Neural progenitor cell (in vitro differentiated cells): Measurements from ENCODE around the gene PRUNE1. TPM values are rescaled to one million over a fixed set of nuclear protein-coding genes. Genes with fewer than 3 reads are reported as not detected.

Experiments used
- DNase-seq: peaks from one replicate; pipeline ENCODE4 v3.0.0-alpha.2; 2016; ENCODE audit warnings: low spot score
- H2AFZ ChIP-seq: fragments of 200-600 bp; sonication (generic); replicated peaks from 2 replicates; pipeline ENCODE4 v1.6.1; 2016; ENCODE audit warnings: antibody characterized with exemption
- H3F3A ChIP-seq: fragments of 200-600 bp; sonication (generic); 2 replicates; pipeline ENCODE4 v1.6.1; 2016; ENCODE audit warnings: antibody characterized with exemption, low read depth
- H3K27ac ChIP-seq: fragments of 200-600 bp; sonication (generic); 2 replicates; pipeline ENCODE4 v1.5.1; 2016; ENCODE audit warnings: mild to moderate bottlenecking
- H3K27me3 ChIP-seq: fragments of 200-600 bp; sonication (generic); 2 replicates; pipeline ENCODE4 v1.6.1; 2016; ENCODE audit warnings: mild to moderate bottlenecking, moderate library complexity
- H3K36me3 ChIP-seq: fragments of 200-600 bp; sonication (generic); 2 replicates; pipeline ENCODE4 v1.5.1; 2016
- H3K4me1 ChIP-seq: fragments of 200-600 bp; sonication (generic); 2 replicates; pipeline ENCODE4 v1.6.1; 2016; ENCODE audit warnings: mixed run types
- H3K4me2 ChIP-seq: fragments of 200-600 bp; sonication (generic); 2 replicates; pipeline ENCODE4 v1.6.1; 2016
- H3K4me3 ChIP-seq: fragments of 200-600 bp; sonication (generic); 2 replicates; pipeline ENCODE4 v1.5.1; 2016
- H3K79me2 ChIP-seq: fragments of 200-600 bp; sonication (generic); 2 replicates; pipeline ENCODE4 v1.6.1; 2016; ENCODE audit warnings: low read depth
- H3K9ac ChIP-seq: fragments of 200-600 bp; sonication (generic); 2 replicates; pipeline ENCODE4 v1.6.1; 2016
- H3K9me3 ChIP-seq: fragments of 200-600 bp; sonication (generic); 2 replicates; pipeline ENCODE4 v1.5.1; 2016; ENCODE audit warnings: low read depth
- H4K20me1 ChIP-seq: fragments of 200-600 bp; sonication (generic); 2 replicates; pipeline ENCODE4 v1.6.1; 2016; ENCODE audit warnings: low read depth
- H3K27ac Mint-ChIP-seq: 3 replicates; pipeline ENCODE4 v1.8.0; 2021; ENCODE audit warnings: mixed read lengths
- H3K27me3 Mint-ChIP-seq: 2 replicates; pipeline ENCODE4 v1.8.0; 2022; ENCODE audit warnings: low read depth, mild to moderate bottlenecking, inconsistent platforms, moderate library complexity, mixed read lengths; ENCODE audit not compliant: insufficient read depth
- H3K36me3 Mint-ChIP-seq: 3 replicates; pipeline ENCODE4 v1.8.0; 2021; ENCODE audit warnings: mixed read lengths
- H3K4me1 Mint-ChIP-seq: 3 replicates; pipeline ENCODE4 v1.8.0; 2021; ENCODE audit warnings: mixed read lengths
- H3K4me3 Mint-ChIP-seq: 3 replicates; pipeline ENCODE4 v1.8.0; 2021; ENCODE audit warnings: mild to moderate bottlenecking, moderate library complexity, mixed read lengths
- H3K9me3 Mint-ChIP-seq: 3 replicates; pipeline ENCODE4 v1.8.0; 2020; ENCODE audit warnings: mixed read lengths
- CTCF ChIP-seq: fragments of 200-600 bp; sonication (generic); IDR thresholded peaks from 2 replicates; pipeline ENCODE4 v1.5.1; 2017; ENCODE audit warnings: antibody characterized with exemption, mild to moderate bottlenecking
- EZH2 ChIP-seq: fragments of 200-600 bp; sonication (generic); IDR thresholded peaks from 2 replicates; pipeline ENCODE4 v1.6.1; 2017; ENCODE audit warnings: antibody characterized with exemption, mild to moderate bottlenecking, moderate library complexity
- EZH2phosphoT487 ChIP-seq: fragments of 200-600 bp; sonication (generic); IDR thresholded peaks from 2 replicates; pipeline ENCODE4 v1.6.1; 2017; ENCODE audit warnings: antibody characterized with exemption
- total RNA-seq: library from RNA; depleted of rRNA; stranded (reverse); fragments of >200 nt; gene quantifications from 2 replicates; pipeline ENCODE4 v1.2.3, GENCODE V29; 2015; ENCODE audit warnings: low replicate concordance

Gene PRUNE1
- total RNA-seq, 1 donor from 2014 or later: 27.0 TPM

DNA sequence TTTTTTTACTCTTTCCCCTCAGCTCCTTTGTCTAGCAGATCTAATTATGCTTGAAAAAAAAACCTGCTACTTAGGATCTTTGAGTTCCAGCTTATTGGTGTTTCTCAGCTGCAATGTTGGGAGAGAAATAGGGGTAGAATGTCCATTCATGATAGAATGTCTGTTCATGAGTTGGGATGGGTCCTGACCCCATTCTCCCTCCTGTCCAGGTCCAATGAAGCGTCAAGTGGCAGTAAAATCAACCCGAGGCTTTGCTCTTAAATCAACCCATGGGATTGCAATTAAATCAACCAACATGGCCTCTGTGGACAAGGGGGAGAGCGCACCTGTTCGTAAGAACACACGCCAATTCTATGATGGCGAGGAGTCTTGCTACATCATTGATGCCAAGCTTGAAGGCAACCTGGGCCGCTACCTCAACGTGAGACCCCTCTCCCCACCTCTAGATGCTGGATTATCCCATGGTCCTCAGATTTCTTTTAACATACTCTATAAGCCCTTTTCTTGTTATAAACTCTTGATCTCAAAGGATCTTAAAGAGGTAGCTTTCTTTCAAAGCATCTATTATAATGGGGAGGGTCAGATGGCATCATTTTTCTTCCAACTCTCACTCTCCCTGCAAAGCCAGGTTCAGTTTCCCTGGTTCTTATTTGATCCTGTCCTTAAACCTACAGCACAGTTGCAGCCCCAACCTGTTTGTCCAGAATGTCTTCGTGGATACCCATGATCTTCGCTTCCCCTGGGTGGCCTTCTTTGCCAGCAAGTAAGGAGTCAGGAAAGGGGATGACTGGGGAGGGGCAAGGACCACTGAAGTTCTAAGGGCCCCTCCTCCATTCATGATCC is 44.7 kb upstream of the PRUNE1 start:
- Histone ChIP-seq H3K4me2 (no peak overlapping the region), H3K9me3 (no peaks in the 10 kb centered on the region), H3K27me3 (no peaks in the 10 kb centered on the region), H3K36me3 (peaks cover 6% of the 10 kb centered on the region), H2AFZ (no peak overlapping the region), H3F3A (peaks cover 17% of the 10 kb centered on the region), H3K9ac (no peak overlapping the region), H3K79me2 (peaks cover 4% of the 10 kb centered on the region), H4K20me1 (peaks cover 17% of the 10 kb centered on the region), H3K27ac (no peak overlapping the region), H3K4me1 (no peaks in the 10 kb centered on the region), H3K4me3 (no peak overlapping the region)
- Mint-ChIP-seq H3K9me3 (no peaks in the 10 kb centered on the region), H3K4me3 (no peak overlapping the region), H3K36me3 (peaks cover 66% of the 10 kb centered on the region), H3K27ac (no peak overlapping the region), H3K27me3 (peaks cover 3% of the 10 kb centered on the region), H3K4me1 (no peaks in the 10 kb centered on the region)
- TF ChIP-seq EZH2 (no peak), EZH2phosphoT487 (no peak), CTCF (no peak)
- no peak for DNase-seq

DNA sequence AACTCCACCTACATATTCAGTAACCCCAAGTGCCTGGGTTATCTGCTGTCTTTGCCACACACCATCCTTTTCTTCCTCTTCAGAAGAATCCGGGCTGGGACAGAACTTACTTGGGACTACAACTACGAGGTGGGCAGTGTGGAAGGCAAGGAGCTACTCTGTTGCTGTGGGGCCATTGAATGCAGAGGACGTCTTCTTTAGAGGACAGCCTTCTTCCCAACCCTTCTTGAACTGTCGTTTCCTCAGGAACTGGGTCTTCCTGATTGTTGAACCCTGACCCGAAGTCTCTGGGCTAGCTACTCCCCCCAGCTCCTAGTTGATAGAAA is 44.1 kb upstream of the PRUNE1 start:
- no peak for DNase-seq
- Mint-ChIP-seq H3K4me3 (no peak overlapping the region), H3K9me3 (no peaks in the 10 kb centered on the region), H3K27me3 (peaks cover 3% of the 10 kb centered on the region), H3K4me1 (no peaks in the 10 kb centered on the region), H3K36me3 (peaks cover 69% of the 10 kb centered on the region), H3K27ac (no peak overlapping the region)
- peaks cover 23% of the 10 kb centered on the region for H4K20me1 ChIP-seq
- H3K27ac ChIP-seq: no peak overlapping the region
- no peak overlapping the region for H3K4me3 ChIP-seq
- no peaks in the 10 kb centered on the region for H3K27me3 ChIP-seq
- peaks cover 17% of the 10 kb centered on the region for H3F3A ChIP-seq
- TF ChIP-seq EZH2phosphoT487: no peak
- TF ChIP-seq CTCF: no peak
- no peak for TF ChIP-seq EZH2
- peaks cover 2% of the 10 kb centered on the region for H3K36me3 ChIP-seq
- no peak overlapping the region for H3K4me2 ChIP-seq
- H3K79me2 ChIP-seq: peaks cover 10% of the 10 kb centered on the region
- H3K9me3 ChIP-seq: no peaks in the 10 kb centered on the region
- no peaks in the 10 kb centered on the region for H3K4me1 ChIP-seq
- no peak overlapping the region for H2AFZ ChIP-seq
- no peak overlapping the region for H3K9ac ChIP-seq

DNA sequence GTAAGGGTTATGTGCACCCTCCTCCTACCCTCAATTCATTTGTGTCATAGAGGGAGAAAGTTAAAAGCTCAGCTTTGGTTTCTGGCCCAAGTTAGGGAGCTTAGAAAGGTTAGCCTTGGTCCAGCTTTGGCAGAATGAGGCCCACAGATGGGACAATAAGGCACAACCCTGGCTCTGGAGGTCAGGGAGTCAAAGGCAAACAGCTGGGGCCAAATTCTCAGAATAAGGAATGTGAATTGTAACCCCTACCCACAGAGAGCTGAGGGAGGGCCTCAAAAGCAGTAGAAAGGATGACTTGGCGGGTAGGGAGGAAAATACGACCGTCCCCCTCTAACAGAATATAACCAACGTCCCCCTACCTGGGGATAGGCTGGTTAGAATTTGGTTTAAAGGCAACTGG is 42.6 kb upstream of the PRUNE1 start:
- no peak for TF ChIP-seq EZH2
- TF ChIP-seq CTCF: no peak
- no peak for TF ChIP-seq EZH2phosphoT487
- Histone ChIP-seq H3K79me2 (peaks cover 24% of the 10 kb centered on the region), H3K27ac (peak overlapping the region; percentile 46), H4K20me1 (peaks cover 38% of the 10 kb centered on the region), H3K27me3 (no peaks in the 10 kb centered on the region), H3K9me3 (no peaks in the 10 kb centered on the region), H3K4me2 (no peak overlapping the region), H3K36me3 (no peaks in the 10 kb centered on the region), H3K4me1 (peaks cover 2% of the 10 kb centered on the region), H3K4me3 (no peak overlapping the region), H2AFZ (no peak overlapping the region), H3F3A (peaks cover 17% of the 10 kb centered on the region), H3K9ac (no peak overlapping the region)
- H3K4me3 Mint-ChIP-seq: no peak overlapping the region
- peaks cover 5% of the 10 kb centered on the region for H3K4me1 Mint-ChIP-seq
- peaks cover 3% of the 10 kb centered on the region for H3K27me3 Mint-ChIP-seq
- DNase-seq: no peak
- peaks cover 59% of the 10 kb centered on the region for H3K36me3 Mint-ChIP-seq
- H3K9me3 Mint-ChIP-seq: no peaks in the 10 kb centered on the region
- H3K27ac Mint-ChIP-seq: no peak overlapping the region
